OCI-LY1 (cell line): Measurements from ENCODE around the gene SORCS3.

Source experiments
- H2AFZ ChIP-seq: fragments of 200-600 bp; sonication (generic), shearing (Covaris generic); 2 replicates; pipeline ENCODE4 v1.6.0; 2014; ENCODE audit warnings: antibody characterized with exemption, mild to moderate bottlenecking, low read length
- H3F3A ChIP-seq: fragments of 200-600 bp; sonication (generic), shearing (Covaris generic); 2 replicates; pipeline ENCODE4 v1.6.0; 2014; ENCODE audit warnings: mild to moderate bottlenecking, antibody characterized with exemption, low read length, moderate library complexity; ENCODE audit not compliant: insufficient read depth
- H3K27ac ChIP-seq: fragments of 200-600 bp; sonication (generic); 2 replicates; pipeline ENCODE4 v1.5.1; 2014; ENCODE audit warnings: low read length, mixed run types, mild to moderate bottlenecking, low read depth; ENCODE audit not compliant: poor library complexity, severe bottlenecking
- H3K27me3 ChIP-seq: fragments of 200-600 bp; sonication (generic); 2 replicates; pipeline ENCODE4 v1.6.0; 2014; ENCODE audit warnings: antibody characterized with exemption, mild to moderate bottlenecking, low read length, moderate library complexity; ENCODE audit not compliant: insufficient read depth
- H3K36me3 ChIP-seq: fragments of 200-600 bp; sonication (generic); 2 replicates; pipeline ENCODE4 v1.6.1; 2014; ENCODE audit warnings: mild to moderate bottlenecking, antibody characterized with exemption, low read length, moderate library complexity, mixed read lengths; ENCODE audit not compliant: insufficient read depth
- H3K4me1 ChIP-seq: fragments of 200-600 bp; sonication (generic); 2 replicates; pipeline ENCODE4 v1.5.1; 2014; ENCODE audit warnings: mild to moderate bottlenecking, low read length, moderate library complexity; ENCODE audit not compliant: insufficient read depth, severe bottlenecking
- H3K4me2 ChIP-seq: fragments of 200-600 bp; sonication (generic), shearing (Covaris generic); 2 replicates; pipeline ENCODE4 v1.6.1; 2014; ENCODE audit warnings: low read length
- H3K4me3 ChIP-seq: fragments of 200-600 bp; sonication (generic); 2 replicates; pipeline ENCODE4 v1.5.1; 2014; ENCODE audit warnings: low read length, low read depth, mild to moderate bottlenecking, mixed read lengths; ENCODE audit not compliant: poor library complexity, severe bottlenecking
- H3K79me2 ChIP-seq: fragments of 200-600 bp; shearing (Covaris generic); 2 replicates; pipeline ENCODE4 v1.6.1; 2016; ENCODE audit warnings: mixed run types, low read length, mixed read lengths; ENCODE audit not compliant: insufficient read depth
- H3K9ac ChIP-seq: fragments of 200-600 bp; sonication (generic), shearing (Covaris generic); 2 replicates; pipeline ENCODE4 v1.6.1; 2014; ENCODE audit warnings: mild to moderate bottlenecking, low read length, mixed read lengths
- H3K9me2 ChIP-seq: fragments of 200-600 bp; sonication (generic), shearing (Covaris generic); 2 replicates; pipeline ENCODE4 v1.6.1; 2014; ENCODE audit warnings: low read depth, mild to moderate bottlenecking, low read length, mixed read lengths
- H3K9me3 ChIP-seq: fragments of 200-600 bp; shearing (Covaris generic); 2 replicates; pipeline ENCODE4 v1.6.1; 2014; ENCODE audit warnings: low read length, mixed read lengths
- H4K20me1 ChIP-seq: fragments of 200-600 bp; sonication (generic), shearing (Covaris generic); 2 replicates; pipeline ENCODE4 v1.6.0; 2016; ENCODE audit warnings: mild to moderate bottlenecking, low read length; ENCODE audit not compliant: insufficient read depth
- EZH2 ChIP-seq: fragments of 200-600 bp; sonication (generic), shearing (Covaris generic); IDR thresholded peaks from 2 replicates; pipeline ENCODE4 v1.8.0; 2017; ENCODE audit warnings: borderline replicate concordance, mixed run types, mild to moderate bottlenecking, antibody characterized with exemption, low read length, moderate library complexity, mixed read lengths
- TF ChIP-seq, protein P1 (sequence below): fragments of 200-600 bp; sonication (generic), shearing (Covaris generic); IDR thresholded peaks from 2 replicates; pipeline ENCODE4 v1.5.1; 2017; ENCODE audit warnings: mild to moderate bottlenecking, antibody characterized with exemption, low read length, moderate library complexity, mixed read lengths

SORCS3 gene

DNA sequence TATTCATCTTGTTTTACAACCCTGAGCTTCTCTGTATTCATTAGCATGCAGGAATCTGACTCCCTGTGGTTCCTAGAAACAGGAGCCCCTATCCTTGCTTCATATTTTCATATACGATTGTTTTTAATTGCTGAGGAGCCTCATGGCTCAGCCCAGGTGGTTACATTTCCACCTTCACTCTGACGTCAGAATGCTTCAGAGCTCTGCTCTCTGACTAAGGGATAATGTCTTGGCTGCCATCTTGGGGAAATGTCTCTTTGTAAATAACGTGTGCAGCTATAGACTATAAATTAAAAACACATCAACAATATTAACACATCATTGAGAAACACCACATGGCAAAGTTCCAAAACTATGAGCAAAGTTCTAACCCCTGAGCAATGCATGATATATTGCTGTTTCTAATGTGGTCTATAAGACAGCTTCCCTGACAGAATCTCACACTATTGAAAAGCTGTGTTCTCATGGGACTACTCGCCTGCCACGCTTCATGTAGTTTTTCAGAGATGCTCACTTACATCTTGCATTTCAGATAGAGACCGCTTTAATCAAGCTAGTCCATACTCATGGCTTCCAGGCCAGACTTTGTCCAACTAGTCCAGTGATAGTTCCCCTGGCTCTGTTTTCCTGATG is 227.0 kb downstream of the SORCS3 start:
- Histone ChIP-seq H3K79me2 (no peaks in the 10 kb centered on the region), H3K36me3 (no peaks in the 10 kb centered on the region), H3K9ac (no peak overlapping the region), H3K4me1 (no peaks in the 10 kb centered on the region), H2AFZ (no peak overlapping the region), H3K9me3 (no peaks in the 10 kb centered on the region), H3K4me2 (no peak overlapping the region), H3K27me3 (no peaks in the 10 kb centered on the region), H3F3A (no peaks in the 10 kb centered on the region), H4K20me1 (no peaks in the 10 kb centered on the region), H3K4me3 (no peak overlapping the region), H3K27ac (no peak overlapping the region), H3K9me2 (no peaks in the 10 kb centered on the region)
- TF ChIP-seq, protein P1, sequence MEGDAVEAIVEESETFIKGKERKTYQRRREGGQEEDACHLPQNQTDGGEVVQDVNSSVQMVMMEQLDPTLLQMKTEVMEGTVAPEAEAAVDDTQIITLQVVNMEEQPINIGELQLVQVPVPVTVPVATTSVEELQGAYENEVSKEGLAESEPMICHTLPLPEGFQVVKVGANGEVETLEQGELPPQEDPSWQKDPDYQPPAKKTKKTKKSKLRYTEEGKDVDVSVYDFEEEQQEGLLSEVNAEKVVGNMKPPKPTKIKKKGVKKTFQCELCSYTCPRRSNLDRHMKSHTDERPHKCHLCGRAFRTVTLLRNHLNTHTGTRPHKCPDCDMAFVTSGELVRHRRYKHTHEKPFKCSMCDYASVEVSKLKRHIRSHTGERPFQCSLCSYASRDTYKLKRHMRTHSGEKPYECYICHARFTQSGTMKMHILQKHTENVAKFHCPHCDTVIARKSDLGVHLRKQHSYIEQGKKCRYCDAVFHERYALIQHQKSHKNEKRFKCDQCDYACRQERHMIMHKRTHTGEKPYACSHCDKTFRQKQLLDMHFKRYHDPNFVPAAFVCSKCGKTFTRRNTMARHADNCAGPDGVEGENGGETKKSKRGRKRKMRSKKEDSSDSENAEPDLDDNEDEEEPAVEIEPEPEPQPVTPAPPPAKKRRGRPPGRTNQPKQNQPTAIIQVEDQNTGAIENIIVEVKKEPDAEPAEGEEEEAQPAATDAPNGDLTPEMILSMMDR = no peak
- no peak for TF ChIP-seq EZH2

DNA sequence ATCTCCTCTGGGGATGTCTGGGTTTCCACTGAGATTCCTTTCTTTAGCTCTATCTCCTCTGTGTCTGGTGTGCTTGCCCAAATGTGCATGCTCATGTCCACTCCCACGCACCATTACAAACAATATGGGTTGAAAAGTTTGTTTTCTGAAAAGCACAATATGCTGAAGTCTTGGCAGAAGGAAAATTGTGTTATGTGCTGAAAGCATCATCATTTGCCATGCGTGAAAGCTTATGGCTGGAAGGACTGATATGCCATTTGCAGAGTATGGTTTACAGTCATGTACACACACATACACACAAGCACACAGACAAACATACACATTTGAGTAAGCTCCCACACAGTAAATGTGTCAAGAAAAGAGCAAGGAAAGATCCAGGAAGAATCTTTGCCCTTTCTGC is 231.6 kb downstream of the SORCS3 start:
- no peak for TF ChIP-seq EZH2
- TF ChIP-seq, protein P1 = no peak
- H3K36me3 ChIP-seq = no peaks in the 10 kb centered on the region
- no peak overlapping the region for H3K4me2 ChIP-seq
- no peaks in the 10 kb centered on the region for H4K20me1 ChIP-seq
- H3K4me3 ChIP-seq = no peak overlapping the region
- no peaks in the 10 kb centered on the region for H3K9me3 ChIP-seq
- H3K27me3 ChIP-seq = no peaks in the 10 kb centered on the region
- H3K79me2 ChIP-seq = no peaks in the 10 kb centered on the region
- H3F3A ChIP-seq = no peaks in the 10 kb centered on the region
- H3K4me1 ChIP-seq = no peaks in the 10 kb centered on the region
- no peak overlapping the region for H3K27ac ChIP-seq
- no peak overlapping the region for H3K9ac ChIP-seq
- H2AFZ ChIP-seq = no peak overlapping the region
- H3K9me2 ChIP-seq = no peaks in the 10 kb centered on the region

DNA sequence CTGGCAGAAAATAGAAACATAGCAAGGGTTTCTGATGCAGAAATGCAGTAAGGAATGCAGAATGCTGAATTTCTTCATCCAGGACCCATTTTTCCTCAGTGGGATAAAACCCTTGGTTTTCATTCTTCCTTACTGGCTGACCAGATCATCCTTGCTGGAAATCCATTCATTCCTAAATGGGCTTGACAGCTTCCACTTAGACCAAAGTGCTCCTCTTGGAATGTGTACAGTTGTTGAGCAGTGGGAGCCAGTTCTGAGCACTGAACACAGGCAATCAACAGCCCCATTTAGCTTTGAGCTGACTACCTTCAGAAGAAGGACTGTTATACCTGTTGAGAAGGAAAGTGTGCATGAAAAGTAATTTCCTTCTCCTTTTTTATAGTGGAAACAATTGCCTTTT is 232.1 kb downstream of the SORCS3 start:
- Histone ChIP-seq H3K27me3 (no peaks in the 10 kb centered on the region), H3K79me2 (no peaks in the 10 kb centered on the region)

More for the DNA sequence above, 232.1 kb downstream of the SORCS3 start:
- Histone ChIP-seq H3K9ac (no peak overlapping the region), H3F3A (no peaks in the 10 kb centered on the region), H3K9me3 (no peaks in the 10 kb centered on the region), H3K36me3 (no peaks in the 10 kb centered on the region), H3K27ac (no peak overlapping the region), H3K4me1 (no peaks in the 10 kb centered on the region), H3K4me2 (no peak overlapping the region), H4K20me1 (no peaks in the 10 kb centered on the region), H2AFZ (no peak overlapping the region), H3K4me3 (no peak overlapping the region), H3K9me2 (no peaks in the 10 kb centered on the region)
- TF ChIP-seq EZH2 = no peak
- TF ChIP-seq, protein P1 = no peak
